H1 (cell line): ENCODE results near the gene GGT7. TPM values are rescaled to one million over a fixed set of nuclear protein-coding genes. Genes with fewer than 3 reads are reported as not detected.

Experiments used
- CTCF ChIP-seq, 3 experiments: IDR thresholded peaks; 1 replicate in 2 of 3; 2 replicates in 1 of 3; pipeline versions ENCODE4 v1.5.1 to v1.6.1; 2011; ENCODE audit warnings: low read length in 3 of 3, mild to moderate bottlenecking in 3 of 3, inconsistent platforms in 2 of 3, low read depth in 1 of 3, moderate library complexity in 1 of 3; ENCODE audit not compliant: insufficient read depth in 1 of 3; ENCODE audit errors: control extremely low read depth in 1 of 3
- RBBP5 ChIP-seq: IDR thresholded peaks from 2 replicates; pipeline ENCODE4 v1.7.1; 2012; ENCODE audit warnings: low read depth, mild to moderate bottlenecking, inconsistent platforms, low read length, moderate library complexity, borderline replicate concordance
- SRF ChIP-seq: IDR thresholded peaks from 2 replicates; pipeline ENCODE4 v1.6.1; 2011; ENCODE audit warnings: mild to moderate bottlenecking, low read depth, low read length, moderate library complexity
- polyA plus RNA-seq, 7 experiments: library from polyadenylated mRNA; depleted of rRNA in 3 of 7; stranded (reverse) in 5 of 7; unstranded in 2 of 7; fragments of >200 nt in 5 of 7; fragments of 200-250 nt in 2 of 7; gene quantifications; 1 replicate in 5 of 7; 2 replicates in 1 of 7; 4 replicates in 1 of 7; pipeline versions ENCODE4 v1.2.1 to v1.2.3, GENCODE V29; 2011 to 2013; ENCODE audit warnings: missing spikeins in 2 of 7, mixed read lengths in 2 of 7
- total RNA-seq: library from RNA; stranded (reverse); fragmentation: NEBNext Ultra II Directional; extraction: Animal tissue kit (Norgen Biotek cat#: 25700); gene quantifications from 2 replicates; pipeline ENCODE4 v1.2.1, GENCODE V29; 2021

GGT7 gene
- total and polyA plus RNA-seq, 2 of the 8 experiments (the other 6 are each of a cell fraction or from before 2014, with no cell fraction given), result 20.2 to 25.5 TPM

- TF ChIP-seq CTCF (IDR thresholded peaks at IDR 0.05; ENCODE audit: control extremely low read depth in 1 of 3, insufficient read depth in 1 of 3, low read depth in 1 of 3, low read length in 3 of 3) (no peak), RBBP5 (no peak), SRF (no peak)
These were observed 40.7 kb downstream of the GGT7 start (continued) for GRCh38 chr20:34831936-34832335.
